Measurements from ENCODE around the gene CCL25. TPM values are rescaled to one million over a fixed set of nuclear protein-coding genes. Genes with fewer than 3 reads are reported as not detected.

CCL25 gene
- total and polyA plus RNA-seq, 2 of the 13 experiments (the other 11 are each of a cell fraction or from before 2014, with no cell fraction given): not detected

DNA sequence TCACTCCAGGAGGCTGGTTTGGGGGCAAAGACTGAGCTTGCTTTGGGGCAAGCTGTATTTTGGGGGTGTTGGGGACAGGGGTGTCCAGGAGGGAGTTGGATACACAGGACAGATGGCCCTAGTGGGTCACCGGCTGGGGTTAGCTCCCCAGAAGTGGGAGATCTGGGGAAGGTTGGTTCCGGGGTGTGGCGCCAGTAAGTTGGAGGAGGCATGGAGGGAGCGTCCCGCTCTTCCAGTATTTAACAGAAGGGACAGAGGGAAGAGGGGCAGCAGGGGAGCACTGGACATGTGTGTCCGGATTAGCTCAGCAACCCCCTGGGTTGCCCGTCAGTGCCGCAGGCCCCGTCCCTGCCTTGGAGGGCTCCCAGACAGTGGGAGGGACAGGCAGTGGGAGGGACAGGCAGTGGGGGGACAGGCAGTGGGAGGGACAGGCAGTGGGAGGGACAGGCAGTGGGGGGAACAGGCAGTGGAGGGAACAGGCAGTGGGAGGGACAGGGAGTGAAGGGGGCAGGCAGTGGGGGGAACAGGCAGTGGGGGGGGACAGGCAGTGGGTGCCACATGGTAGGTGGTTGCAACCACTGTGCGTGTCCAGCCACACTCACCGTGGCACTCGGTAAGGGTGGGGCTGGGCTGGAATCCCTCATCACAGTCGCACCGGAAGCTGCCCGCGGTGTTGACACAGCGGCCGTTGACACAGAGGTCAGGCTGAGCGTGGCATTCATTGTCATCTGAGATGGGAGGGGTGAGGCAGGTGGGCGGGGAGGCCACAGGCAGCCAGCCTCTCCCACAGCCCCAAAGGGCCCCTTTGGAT lies 33.2 kb downstream of the CCL25 start (continued):
- TF ChIP-seq, protein P1, sequence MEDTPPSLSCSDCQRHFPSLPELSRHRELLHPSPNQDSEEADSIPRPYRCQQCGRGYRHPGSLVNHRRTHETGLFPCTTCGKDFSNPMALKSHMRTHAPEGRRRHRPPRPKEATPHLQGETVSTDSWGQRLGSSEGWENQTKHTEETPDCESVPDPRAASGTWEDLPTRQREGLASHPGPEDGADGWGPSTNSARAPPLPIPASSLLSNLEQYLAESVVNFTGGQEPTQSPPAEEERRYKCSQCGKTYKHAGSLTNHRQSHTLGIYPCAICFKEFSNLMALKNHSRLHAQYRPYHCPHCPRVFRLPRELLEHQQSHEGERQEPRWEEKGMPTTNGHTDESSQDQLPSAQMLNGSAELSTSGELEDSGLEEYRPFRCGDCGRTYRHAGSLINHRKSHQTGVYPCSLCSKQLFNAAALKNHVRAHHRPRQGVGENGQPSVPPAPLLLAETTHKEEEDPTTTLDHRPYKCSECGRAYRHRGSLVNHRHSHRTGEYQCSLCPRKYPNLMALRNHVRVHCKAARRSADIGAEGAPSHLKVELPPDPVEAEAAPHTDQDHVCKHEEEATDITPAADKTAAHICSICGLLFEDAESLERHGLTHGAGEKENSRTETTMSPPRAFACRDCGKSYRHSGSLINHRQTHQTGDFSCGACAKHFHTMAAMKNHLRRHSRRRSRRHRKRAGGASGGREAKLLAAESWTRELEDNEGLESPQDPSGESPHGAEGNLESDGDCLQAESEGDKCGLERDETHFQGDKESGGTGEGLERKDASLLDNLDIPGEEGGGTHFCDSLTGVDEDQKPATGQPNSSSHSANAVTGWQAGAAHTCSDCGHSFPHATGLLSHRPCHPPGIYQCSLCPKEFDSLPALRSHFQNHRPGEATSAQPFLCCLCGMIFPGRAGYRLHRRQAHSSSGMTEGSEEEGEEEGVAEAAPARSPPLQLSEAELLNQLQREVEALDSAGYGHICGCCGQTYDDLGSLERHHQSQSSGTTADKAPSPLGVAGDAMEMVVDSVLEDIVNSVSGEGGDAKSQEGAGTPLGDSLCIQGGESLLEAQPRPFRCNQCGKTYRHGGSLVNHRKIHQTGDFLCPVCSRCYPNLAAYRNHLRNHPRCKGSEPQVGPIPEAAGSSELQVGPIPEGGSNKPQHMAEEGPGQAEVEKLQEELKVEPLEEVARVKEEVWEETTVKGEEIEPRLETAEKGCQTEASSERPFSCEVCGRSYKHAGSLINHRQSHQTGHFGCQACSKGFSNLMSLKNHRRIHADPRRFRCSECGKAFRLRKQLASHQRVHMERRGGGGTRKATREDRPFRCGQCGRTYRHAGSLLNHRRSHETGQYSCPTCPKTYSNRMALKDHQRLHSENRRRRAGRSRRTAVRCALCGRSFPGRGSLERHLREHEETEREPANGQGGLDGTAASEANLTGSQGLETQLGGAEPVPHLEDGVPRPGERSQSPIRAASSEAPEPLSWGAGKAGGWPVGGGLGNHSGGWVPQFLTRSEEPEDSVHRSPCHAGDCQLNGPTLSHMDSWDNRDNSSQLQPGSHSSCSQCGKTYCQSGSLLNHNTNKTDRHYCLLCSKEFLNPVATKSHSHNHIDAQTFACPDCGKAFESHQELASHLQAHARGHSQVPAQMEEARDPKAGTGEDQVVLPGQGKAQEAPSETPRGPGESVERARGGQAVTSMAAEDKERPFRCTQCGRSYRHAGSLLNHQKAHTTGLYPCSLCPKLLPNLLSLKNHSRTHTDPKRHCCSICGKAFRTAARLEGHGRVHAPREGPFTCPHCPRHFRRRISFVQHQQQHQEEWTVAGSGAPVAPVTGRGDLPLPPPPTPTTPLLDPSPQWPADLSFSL (CRISPR knock-in tag; IDR thresholded peaks at IDR 0.05): no peak
- no peak for TF ChIP-seq ZFP62 (CRISPR knock-in tag; IDR thresholded peaks at IDR 0.05)
- TF ChIP-seq ZNF737 (CRISPR knock-in tag; IDR thresholded peaks at IDR 0.05; ENCODE audit: borderline replicate concordance): no peak
- TF ChIP-seq, protein P2, sequence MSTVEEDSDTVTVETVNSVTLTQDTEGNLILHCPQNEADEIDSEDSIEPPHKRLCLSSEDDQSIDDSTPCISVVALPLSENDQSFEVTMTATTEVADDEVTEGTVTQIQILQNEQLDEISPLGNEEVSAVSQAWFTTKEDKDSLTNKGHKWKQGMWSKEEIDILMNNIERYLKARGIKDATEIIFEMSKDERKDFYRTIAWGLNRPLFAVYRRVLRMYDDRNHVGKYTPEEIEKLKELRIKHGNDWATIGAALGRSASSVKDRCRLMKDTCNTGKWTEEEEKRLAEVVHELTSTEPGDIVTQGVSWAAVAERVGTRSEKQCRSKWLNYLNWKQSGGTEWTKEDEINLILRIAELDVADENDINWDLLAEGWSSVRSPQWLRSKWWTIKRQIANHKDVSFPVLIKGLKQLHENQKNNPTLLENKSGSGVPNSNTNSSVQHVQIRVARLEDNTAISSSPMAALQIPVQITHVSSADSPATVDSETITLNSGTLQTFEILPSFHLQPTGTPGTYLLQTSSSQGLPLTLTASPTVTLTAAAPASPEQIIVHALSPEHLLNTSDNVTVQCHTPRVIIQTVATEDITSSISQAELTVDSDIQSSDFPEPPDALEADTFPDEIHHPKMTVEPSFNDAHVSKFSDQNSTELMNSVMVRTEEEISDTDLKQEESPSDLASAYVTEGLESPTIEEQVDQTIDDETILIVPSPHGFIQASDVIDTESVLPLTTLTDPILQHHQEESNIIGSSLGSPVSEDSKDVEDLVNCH (CRISPR knock-in tag; IDR thresholded peaks at IDR 0.05): no peak
- TF ChIP-seq ZNF775 (CRISPR knock-in tag; IDR thresholded peaks at IDR 0.05; ENCODE audit: borderline replicate concordance): no peak
- TF ChIP-seq, protein P3, sequence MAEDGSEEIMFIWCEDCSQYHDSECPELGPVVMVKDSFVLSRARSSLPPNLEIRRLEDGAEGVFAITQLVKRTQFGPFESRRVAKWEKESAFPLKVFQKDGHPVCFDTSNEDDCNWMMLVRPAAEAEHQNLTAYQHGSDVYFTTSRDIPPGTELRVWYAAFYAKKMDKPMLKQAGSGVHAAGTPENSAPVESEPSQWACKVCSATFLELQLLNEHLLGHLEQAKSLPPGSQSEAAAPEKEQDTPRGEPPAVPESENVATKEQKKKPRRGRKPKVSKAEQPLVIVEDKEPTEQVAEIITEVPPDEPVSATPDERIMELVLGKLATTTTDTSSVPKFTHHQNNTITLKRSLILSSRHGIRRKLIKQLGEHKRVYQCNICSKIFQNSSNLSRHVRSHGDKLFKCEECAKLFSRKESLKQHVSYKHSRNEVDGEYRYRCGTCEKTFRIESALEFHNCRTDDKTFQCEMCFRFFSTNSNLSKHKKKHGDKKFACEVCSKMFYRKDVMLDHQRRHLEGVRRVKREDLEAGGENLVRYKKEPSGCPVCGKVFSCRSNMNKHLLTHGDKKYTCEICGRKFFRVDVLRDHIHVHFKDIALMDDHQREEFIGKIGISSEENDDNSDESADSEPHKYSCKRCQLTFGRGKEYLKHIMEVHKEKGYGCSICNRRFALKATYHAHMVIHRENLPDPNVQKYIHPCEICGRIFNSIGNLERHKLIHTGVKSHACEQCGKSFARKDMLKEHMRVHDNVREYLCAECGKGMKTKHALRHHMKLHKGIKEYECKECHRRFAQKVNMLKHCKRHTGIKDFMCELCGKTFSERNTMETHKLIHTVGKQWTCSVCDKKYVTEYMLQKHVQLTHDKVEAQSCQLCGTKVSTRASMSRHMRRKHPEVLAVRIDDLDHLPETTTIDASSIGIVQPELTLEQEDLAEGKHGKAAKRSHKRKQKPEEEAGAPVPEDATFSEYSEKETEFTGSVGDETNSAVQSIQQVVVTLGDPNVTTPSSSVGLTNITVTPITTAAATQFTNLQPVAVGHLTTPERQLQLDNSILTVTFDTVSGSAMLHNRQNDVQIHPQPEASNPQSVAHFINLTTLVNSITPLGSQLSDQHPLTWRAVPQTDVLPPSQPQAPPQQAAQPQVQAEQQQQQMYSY (CRISPR knock-in tag; IDR thresholded peaks at IDR 0.05): no peak
- no peak for TF ChIP-seq JDP2 (CRISPR knock-in tag; IDR thresholded peaks at IDR 0.05; ENCODE audit: borderline replicate concordance)
- no peak for TF ChIP-seq ZNF776 (CRISPR knock-in tag; IDR thresholded peaks at IDR 0.05)
- TF ChIP-seq ATF1 (CRISPR knock-in tag; IDR thresholded peaks at IDR 0.05): no peak
- peak; percentile 96 for TF ChIP-seq RXRB (CRISPR knock-in tag; IDR thresholded peaks at IDR 0.05; ENCODE audit: borderline replicate concordance)
- TF ChIP-seq FOSL2 (CRISPR knock-in tag; IDR thresholded peaks at IDR 0.05): peak; percentile 73
- TF ChIP-seq, protein P4, sequence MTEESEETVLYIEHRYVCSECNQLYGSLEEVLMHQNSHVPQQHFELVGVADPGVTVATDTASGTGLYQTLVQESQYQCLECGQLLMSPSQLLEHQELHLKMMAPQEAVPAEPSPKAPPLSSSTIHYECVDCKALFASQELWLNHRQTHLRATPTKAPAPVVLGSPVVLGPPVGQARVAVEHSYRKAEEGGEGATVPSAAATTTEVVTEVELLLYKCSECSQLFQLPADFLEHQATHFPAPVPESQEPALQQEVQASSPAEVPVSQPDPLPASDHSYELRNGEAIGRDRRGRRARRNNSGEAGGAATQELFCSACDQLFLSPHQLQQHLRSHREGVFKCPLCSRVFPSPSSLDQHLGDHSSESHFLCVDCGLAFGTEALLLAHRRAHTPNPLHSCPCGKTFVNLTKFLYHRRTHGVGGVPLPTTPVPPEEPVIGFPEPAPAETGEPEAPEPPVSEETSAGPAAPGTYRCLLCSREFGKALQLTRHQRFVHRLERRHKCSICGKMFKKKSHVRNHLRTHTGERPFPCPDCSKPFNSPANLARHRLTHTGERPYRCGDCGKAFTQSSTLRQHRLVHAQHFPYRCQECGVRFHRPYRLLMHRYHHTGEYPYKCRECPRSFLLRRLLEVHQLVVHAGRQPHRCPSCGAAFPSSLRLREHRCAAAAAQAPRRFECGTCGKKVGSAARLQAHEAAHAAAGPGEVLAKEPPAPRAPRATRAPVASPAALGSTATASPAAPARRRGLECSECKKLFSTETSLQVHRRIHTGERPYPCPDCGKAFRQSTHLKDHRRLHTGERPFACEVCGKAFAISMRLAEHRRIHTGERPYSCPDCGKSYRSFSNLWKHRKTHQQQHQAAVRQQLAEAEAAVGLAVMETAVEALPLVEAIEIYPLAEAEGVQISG (CRISPR knock-in tag; IDR thresholded peaks at IDR 0.05): peak; percentile 61
- TF ChIP-seq ZNF672 (CRISPR knock-in tag; IDR thresholded peaks at IDR 0.05): no peak

Data from HepG2 (cell line).